H1 (cell line): Measurements from ENCODE around the gene B3GLCT. TPM values are rescaled to one million over a fixed set of nuclear protein-coding genes. Genes with fewer than 3 reads are reported as not detected.

Source experiments
- polyA plus RNA-seq, 7 experiments: library from polyadenylated mRNA; depleted of rRNA in 3 of 7; stranded (reverse) in 5 of 7; unstranded in 2 of 7; fragments of >200 nt in 5 of 7; fragments of 200-250 nt in 2 of 7; gene quantifications; 1 replicate in 5 of 7; 2 replicates in 1 of 7; 4 replicates in 1 of 7; pipeline versions ENCODE4 v1.2.1 to v1.2.3, GENCODE V29; 2011 to 2013; ENCODE audit warnings: missing spikeins in 2 of 7, mixed read lengths in 2 of 7
- total RNA-seq: library from RNA; stranded (reverse); fragmentation: NEBNext Ultra II Directional; extraction: Animal tissue kit (Norgen Biotek cat#: 25700); gene quantifications from 2 replicates; pipeline ENCODE4 v1.2.1, GENCODE V29; 2021
- TF ChIP-seq, protein P1 (sequence below): fragments of 300-600 bp; sonication (generic); IDR thresholded peaks from 2 replicates; pipeline ENCODE4 v1.7.1; 2012; ENCODE audit warnings: low read length, moderate library complexity, mild to moderate bottlenecking, inconsistent platforms; ENCODE audit not compliant: insufficient replicate concordance

Gene B3GLCT
- total and polyA plus RNA-seq, 2 of the 8 experiments (the other 6 are each of a cell fraction or from before 2014, with no cell fraction given): 1.5 to 4.1 TPM

GRCh38 chr13:31208559-31209122, 8.9 kb downstream of the B3GLCT start (continued):
- TF ChIP-seq, protein P1, sequence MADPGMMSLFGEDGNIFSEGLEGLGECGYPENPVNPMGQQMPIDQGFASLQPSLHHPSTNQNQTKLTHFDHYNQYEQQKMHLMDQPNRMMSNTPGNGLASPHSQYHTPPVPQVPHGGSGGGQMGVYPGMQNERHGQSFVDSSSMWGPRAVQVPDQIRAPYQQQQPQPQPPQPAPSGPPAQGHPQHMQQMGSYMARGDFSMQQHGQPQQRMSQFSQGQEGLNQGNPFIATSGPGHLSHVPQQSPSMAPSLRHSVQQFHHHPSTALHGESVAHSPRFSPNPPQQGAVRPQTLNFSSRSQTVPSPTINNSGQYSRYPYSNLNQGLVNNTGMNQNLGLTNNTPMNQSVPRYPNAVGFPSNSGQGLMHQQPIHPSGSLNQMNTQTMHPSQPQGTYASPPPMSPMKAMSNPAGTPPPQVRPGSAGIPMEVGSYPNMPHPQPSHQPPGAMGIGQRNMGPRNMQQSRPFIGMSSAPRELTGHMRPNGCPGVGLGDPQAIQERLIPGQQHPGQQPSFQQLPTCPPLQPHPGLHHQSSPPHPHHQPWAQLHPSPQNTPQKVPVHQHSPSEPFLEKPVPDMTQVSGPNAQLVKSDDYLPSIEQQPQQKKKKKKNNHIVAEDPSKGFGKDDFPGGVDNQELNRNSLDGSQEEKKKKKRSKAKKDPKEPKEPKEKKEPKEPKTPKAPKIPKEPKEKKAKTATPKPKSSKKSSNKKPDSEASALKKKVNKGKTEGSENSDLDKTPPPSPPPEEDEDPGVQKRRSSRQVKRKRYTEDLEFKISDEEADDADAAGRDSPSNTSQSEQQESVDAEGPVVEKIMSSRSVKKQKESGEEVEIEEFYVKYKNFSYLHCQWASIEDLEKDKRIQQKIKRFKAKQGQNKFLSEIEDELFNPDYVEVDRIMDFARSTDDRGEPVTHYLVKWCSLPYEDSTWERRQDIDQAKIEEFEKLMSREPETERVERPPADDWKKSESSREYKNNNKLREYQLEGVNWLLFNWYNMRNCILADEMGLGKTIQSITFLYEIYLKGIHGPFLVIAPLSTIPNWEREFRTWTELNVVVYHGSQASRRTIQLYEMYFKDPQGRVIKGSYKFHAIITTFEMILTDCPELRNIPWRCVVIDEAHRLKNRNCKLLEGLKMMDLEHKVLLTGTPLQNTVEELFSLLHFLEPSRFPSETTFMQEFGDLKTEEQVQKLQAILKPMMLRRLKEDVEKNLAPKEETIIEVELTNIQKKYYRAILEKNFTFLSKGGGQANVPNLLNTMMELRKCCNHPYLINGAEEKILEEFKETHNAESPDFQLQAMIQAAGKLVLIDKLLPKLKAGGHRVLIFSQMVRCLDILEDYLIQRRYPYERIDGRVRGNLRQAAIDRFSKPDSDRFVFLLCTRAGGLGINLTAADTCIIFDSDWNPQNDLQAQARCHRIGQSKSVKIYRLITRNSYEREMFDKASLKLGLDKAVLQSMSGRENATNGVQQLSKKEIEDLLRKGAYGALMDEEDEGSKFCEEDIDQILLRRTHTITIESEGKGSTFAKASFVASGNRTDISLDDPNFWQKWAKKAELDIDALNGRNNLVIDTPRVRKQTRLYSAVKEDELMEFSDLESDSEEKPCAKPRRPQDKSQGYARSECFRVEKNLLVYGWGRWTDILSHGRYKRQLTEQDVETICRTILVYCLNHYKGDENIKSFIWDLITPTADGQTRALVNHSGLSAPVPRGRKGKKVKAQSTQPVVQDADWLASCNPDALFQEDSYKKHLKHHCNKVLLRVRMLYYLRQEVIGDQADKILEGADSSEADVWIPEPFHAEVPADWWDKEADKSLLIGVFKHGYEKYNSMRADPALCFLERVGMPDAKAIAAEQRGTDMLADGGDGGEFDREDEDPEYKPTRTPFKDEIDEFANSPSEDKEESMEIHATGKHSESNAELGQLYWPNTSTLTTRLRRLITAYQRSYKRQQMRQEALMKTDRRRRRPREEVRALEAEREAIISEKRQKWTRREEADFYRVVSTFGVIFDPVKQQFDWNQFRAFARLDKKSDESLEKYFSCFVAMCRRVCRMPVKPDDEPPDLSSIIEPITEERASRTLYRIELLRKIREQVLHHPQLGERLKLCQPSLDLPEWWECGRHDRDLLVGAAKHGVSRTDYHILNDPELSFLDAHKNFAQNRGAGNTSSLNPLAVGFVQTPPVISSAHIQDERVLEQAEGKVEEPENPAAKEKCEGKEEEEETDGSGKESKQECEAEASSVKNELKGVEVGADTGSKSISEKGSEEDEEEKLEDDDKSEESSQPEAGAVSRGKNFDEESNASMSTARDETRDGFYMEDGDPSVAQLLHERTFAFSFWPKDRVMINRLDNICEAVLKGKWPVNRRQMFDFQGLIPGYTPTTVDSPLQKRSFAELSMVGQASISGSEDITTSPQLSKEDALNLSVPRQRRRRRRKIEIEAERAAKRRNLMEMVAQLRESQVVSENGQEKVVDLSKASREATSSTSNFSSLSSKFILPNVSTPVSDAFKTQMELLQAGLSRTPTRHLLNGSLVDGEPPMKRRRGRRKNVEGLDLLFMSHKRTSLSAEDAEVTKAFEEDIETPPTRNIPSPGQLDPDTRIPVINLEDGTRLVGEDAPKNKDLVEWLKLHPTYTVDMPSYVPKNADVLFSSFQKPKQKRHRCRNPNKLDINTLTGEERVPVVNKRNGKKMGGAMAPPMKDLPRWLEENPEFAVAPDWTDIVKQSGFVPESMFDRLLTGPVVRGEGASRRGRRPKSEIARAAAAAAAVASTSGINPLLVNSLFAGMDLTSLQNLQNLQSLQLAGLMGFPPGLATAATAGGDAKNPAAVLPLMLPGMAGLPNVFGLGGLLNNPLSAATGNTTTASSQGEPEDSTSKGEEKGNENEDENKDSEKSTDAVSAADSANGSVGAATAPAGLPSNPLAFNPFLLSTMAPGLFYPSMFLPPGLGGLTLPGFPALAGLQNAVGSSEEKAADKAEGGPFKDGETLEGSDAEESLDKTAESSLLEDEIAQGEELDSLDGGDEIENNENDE: no peak
